Activated naive CD8-positive, alpha-beta T cell (primary cell): ENCODE results near the gene MRTFA.
A peak's percentile ranks its signal among the peaks of the same experiment; 100 is the strongest.
"Not testable (repeated sequence)": the region's sequence is repeated elsewhere in the genome, so short reads cannot be mapped to it uniquely, and the experiment has no call there.

Source experiments
- H3K27ac Mint-ChIP-seq: one replicate; pipeline ENCODE4 v1.8.0; 2021; ENCODE audit warnings: mixed read lengths
- H3K27me3 Mint-ChIP-seq: one replicate; pipeline ENCODE4 v1.8.0; 2021; ENCODE audit warnings: mixed read lengths
- H3K36me3 Mint-ChIP-seq: one replicate; pipeline ENCODE4 v1.8.0; 2021; ENCODE audit warnings: mixed read lengths
- H3K4me1 Mint-ChIP-seq: one replicate; pipeline ENCODE4 v1.8.0; 2021; ENCODE audit warnings: low read depth, mixed read lengths
- H3K4me3 Mint-ChIP-seq: one replicate; pipeline ENCODE4 v1.8.0; 2021; ENCODE audit warnings: mild to moderate bottlenecking, mixed read lengths
- H3K9me3 Mint-ChIP-seq: one replicate; pipeline ENCODE4 v1.8.0; 2021; ENCODE audit warnings: low read depth, mixed read lengths

Gene MRTFA

DNA sequence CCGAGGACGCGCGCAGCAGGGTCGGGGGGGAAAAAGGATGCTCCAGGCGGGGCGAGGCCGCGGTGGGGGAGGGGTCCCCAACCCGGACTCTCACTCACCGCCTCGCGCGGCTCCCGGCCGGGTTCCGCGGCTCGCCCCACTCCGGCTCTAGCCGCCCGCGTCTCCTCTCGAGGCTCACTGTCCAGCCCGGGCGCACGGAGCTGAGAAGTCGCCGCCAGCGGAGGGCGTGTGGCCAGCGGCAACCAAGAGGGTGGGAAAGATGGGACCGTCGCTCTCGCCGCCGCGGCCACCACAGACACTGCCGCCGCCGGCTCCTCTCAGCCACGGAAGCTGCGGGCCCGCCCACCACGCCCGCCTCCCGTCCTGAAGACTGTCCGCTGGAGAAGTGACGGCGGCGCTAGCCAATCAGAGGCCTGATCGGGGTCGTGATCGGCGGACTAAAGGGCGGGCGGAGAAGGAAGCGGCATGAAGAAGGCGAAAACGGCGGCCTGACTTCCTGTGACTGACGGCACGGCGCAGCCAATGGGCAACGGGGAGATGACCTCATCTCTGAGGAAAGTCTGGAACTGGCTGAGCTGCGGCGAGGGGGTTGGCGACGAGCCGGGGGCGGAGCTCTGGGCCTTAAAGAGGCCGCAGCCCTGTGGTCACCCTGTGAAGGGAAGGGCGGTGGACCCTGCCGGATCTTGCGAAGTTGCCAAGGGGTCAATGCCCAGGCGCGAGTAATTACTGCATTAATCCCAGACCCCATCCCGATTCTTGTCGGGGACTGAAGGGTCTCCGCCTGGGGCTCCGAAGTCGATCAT, at the start of gene MRTFA:
TSS of gene MRTFA (minus strand) at position 340 of the 803 bp plus-strand sequence.
- H3K9me3 Mint-ChIP-seq, result no peaks in the 10 kb centered on the region
- H3K27ac Mint-ChIP-seq, result peak within 1 kb of the TSS; percentile 94
- no peaks in the 10 kb centered on the region for H3K36me3 Mint-ChIP-seq
- H3K4me1 Mint-ChIP-seq, result peaks cover 41% of the 10 kb centered on the region
- no peaks in the 10 kb centered on the region for H3K27me3 Mint-ChIP-seq
- H3K4me3 Mint-ChIP-seq, result peak within 1 kb of the TSS; percentile 96

DNA sequence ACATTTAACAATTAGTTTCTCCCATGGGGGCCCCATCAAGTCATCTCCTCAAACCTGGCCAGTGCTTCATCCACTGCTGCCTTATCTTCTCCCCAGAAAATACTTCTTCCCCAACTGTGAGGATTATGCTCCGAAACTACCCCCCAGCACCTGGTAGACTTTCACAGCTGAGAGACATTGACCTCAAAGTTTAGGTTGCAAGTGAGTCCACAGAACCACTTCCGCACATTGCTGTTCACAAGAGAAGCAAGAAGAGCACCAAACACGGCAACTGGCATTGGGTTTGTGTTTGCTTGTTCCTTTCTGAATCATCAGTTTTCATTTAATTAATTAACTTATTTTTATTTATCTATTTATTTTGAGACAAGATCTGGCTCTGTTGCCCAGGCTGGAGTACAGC, 48.9 kb upstream of the MRTFA start:
- peaks cover 3% of the 10 kb centered on the region for H3K27me3 Mint-ChIP-seq
- peak overlapping the region; percentile 83 for H3K4me3 Mint-ChIP-seq
- H3K4me1 Mint-ChIP-seq, result peaks cover 32% of the 10 kb centered on the region
- peak overlapping the region; percentile 29 for H3K27ac Mint-ChIP-seq
- no peaks in the 10 kb centered on the region for H3K9me3 Mint-ChIP-seq
- no peaks in the 10 kb centered on the region for H3K36me3 Mint-ChIP-seq

DNA sequence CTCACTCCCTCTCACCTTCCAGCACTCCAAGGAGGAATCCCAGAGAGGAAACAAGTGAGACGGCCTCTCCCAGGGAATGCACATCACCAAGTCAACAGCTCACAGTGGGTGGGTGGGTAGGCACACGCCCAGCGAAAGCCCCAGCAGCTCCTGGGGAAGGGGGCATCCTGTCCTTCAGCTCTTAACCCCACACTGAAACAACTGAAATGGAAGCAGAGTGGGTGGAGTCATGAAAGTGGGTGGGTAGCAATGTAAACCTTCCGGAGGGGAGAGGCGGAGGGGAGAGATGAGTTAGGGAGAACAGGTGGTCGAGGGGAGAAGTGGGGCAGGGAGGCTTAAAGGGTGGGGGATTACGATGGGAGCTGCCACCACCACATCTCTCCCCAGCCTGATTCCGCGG, 48.2 kb upstream of the MRTFA start:
- Mint-ChIP-seq H3K27ac (no peak overlapping the region), H3K27me3 (peaks cover 7% of the 10 kb centered on the region), H3K9me3 (no peaks in the 10 kb centered on the region), H3K4me3 (peak overlapping the region; percentile 83), H3K36me3 (no peaks in the 10 kb centered on the region), H3K4me1 (peaks cover 32% of the 10 kb centered on the region)

DNA sequence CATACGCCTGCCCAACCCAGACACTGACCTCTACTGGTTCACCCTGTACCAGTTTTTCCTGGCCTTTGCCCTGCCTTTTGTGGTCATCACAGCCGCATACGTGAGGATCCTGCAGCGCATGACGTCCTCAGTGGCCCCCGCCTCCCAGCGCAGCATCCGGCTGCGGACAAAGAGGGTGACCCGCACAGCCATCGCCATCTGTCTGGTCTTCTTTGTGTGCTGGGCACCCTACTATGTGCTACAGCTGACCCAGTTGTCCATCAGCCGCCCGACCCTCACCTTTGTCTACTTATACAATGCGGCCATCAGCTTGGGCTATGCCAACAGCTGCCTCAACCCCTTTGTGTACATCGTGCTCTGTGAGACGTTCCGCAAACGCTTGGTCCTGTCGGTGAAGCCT, 44.9 kb upstream of the MRTFA start:
- H3K27ac Mint-ChIP-seq, result no peak overlapping the region
- no peak overlapping the region for H3K4me3 Mint-ChIP-seq
- peaks cover 10% of the 10 kb centered on the region for H3K27me3 Mint-ChIP-seq
- H3K9me3 Mint-ChIP-seq, result no peaks in the 10 kb centered on the region
- peaks cover 28% of the 10 kb centered on the region for H3K4me1 Mint-ChIP-seq
- H3K36me3 Mint-ChIP-seq, result no peaks in the 10 kb centered on the region

DNA sequence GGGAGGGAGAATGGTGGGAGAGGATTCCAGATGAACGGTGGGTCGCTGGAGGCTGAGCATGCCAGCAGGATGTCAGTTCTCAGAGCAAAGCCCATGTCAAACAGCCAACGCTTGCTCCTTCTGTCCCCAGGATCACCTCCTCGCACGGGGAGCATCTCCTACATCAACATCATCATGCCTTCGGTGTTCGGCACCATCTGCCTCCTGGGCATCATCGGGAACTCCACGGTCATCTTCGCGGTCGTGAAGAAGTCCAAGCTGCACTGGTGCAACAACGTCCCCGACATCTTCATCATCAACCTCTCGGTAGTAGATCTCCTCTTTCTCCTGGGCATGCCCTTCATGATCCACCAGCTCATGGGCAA, 44.3 kb upstream of the MRTFA start:
- peaks cover 10% of the 10 kb centered on the region for H3K27me3 Mint-ChIP-seq
- H3K4me3 Mint-ChIP-seq, result no peak overlapping the region
- no peak overlapping the region for H3K27ac Mint-ChIP-seq
- H3K9me3 Mint-ChIP-seq, result no peaks in the 10 kb centered on the region
- H3K36me3 Mint-ChIP-seq, result no peaks in the 10 kb centered on the region
- H3K4me1 Mint-ChIP-seq, result peaks cover 26% of the 10 kb centered on the region

DNA sequence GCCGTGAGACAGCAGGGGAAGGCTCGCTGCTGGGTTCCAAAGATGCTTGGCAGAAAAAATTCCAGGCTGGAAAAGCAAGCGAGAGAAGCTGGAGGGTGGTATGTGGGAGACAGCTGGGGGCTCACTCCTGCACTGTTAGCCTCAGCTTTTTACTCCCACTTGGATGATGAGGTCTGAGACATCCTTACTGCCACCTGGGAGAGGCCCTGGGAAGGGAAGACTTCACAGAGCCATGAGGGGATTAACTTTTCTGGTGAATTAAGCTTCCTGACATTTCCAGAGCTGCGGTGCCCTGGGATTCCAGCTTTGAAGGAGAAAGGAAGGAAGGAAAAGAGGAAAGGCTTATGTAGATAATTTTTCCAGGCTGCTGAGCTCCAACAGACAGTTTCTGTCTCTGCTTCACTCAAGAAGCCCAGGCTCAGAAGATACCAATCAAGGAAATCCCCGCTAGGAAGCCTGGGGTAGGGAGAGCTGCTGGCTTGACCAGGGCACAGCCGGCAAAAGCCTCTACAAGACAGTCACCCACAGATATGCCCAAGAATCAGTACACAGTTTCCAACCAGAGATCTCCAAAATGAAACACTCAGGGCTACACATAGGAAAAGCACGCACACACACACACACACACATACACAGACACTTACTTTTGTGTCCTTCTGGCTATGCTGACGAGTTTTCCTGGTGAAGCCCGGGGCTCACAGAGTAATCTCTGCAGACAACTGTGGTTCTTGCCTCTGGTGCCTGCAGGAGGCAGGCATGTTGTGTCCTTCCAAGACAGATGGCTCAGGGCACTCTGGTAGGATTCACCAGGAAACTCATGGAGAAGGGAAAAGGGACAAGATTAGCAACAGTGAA, 43.7 kb upstream of the MRTFA start:
- Mint-ChIP-seq H3K4me1 (peaks cover 23% of the 10 kb centered on the region), H3K36me3 (no peaks in the 10 kb centered on the region), H3K4me3 (no peak overlapping the region), H3K27ac (peak overlapping the region; percentile 29), H3K27me3 (peaks cover 10% of the 10 kb centered on the region), H3K9me3 (no peaks in the 10 kb centered on the region)

GRCh38 chr22:40679249-40679963, 42.9 kb upstream of the MRTFA start, which contains the start of gene MCHR1:
TSS of gene MCHR1 (plus strand) at chr22:40679484. CDS start at chr22:40679653, 169 bp downstream.
- Mint-ChIP-seq H3K4me1 (peaks cover 19% of the 10 kb centered on the region), H3K4me3 (no peak within 1 kb of the TSS), H3K9me3 (no peaks in the 10 kb centered on the region), H3K27ac (peak within 1 kb of the TSS; percentile 29), H3K36me3 (no peaks in the 10 kb centered on the region), H3K27me3 (peaks cover 10% of the 10 kb centered on the region)

DNA sequence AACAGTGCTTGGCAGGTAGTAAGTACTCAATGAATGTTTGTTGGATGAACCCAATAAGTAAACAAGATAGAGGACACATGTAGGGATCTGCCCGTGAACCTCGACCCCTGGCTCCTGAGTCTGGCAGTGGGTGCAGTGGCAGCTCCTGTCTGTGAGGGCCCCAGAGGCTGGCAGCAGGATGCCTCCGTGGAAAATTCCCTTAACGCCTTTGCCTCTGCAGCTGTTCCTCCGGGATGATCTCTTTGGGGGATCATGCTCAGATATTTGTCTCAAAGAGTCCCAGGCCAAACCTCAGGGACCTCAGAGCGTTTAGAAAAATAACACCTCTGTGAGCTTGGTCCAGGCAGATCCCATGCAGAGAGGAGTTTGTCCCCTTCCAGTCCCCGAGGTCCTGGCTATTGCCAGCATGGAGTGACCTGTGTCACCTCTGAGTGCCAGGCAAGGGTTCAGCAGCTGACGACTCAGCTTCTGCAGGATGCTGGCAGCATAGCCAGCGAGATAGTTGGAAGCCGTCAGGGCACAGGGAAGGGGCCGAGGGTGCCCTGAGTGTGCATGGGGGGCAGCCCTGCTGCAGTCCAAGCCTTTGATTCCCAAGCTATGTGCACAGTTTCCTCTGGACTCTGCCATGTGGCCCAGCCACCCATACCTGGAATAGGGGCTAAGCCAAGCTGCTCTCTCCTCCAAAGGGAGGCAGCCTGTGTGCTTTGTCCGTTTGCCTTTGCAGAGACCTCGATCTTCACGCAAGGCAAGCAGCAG, 42.2 kb upstream of the MRTFA start:
- Mint-ChIP-seq H3K27me3 (peaks cover 10% of the 10 kb centered on the region), H3K27ac (no peak overlapping the region), H3K4me1 (peaks cover 16% of the 10 kb centered on the region), H3K9me3 (no peaks in the 10 kb centered on the region), H3K36me3 (no peaks in the 10 kb centered on the region), H3K4me3 (no peak overlapping the region)

GRCh38 chr22:40676644-40677043, 40.1 kb upstream of the MRTFA start:
- Mint-ChIP-seq H3K4me3 (no peak overlapping the region), H3K27me3 (peaks cover 10% of the 10 kb centered on the region), H3K4me1 (peaks cover under 1% of the 10 kb centered on the region), H3K27ac (no peak overlapping the region), H3K9me3 (no peaks in the 10 kb centered on the region), H3K36me3 (no peaks in the 10 kb centered on the region)

DNA sequence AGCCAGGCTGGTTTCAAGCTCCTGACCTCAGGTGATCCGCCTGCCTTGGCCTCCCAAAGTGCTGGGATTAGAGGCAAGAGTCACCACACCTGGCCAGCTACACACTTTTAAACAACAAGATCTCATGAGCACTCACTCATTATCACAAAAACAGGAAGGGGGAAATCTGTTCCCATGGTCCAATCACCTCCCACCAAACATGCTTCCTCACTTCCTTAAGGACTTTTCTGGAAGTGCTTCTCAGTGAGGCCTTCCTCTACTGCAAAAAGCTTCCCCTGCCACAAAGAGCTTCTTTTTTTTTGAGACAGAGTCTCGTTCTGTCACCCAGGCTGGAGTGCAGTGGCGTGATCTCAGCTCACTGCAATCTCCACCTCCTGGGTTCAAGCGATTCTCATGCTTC, 39.6 kb upstream of the MRTFA start:
- peaks cover 10% of the 10 kb centered on the region for H3K27me3 Mint-ChIP-seq

GRCh38 chr22:40674274-40674673, 37.8 kb upstream of the MRTFA start:
- H3K4me3 Mint-ChIP-seq, result no peak overlapping the region
- H3K4me1 Mint-ChIP-seq, result peaks cover 2% of the 10 kb centered on the region

More for the DNA sequence above, 39.6 kb upstream of the MRTFA start:
- not testable (repeated sequence) for H3K36me3 Mint-ChIP-seq, H3K4me1 Mint-ChIP-seq, H3K9me3 Mint-ChIP-seq, H3K4me3 Mint-ChIP-seq, H3K27ac Mint-ChIP-seq

DNA sequence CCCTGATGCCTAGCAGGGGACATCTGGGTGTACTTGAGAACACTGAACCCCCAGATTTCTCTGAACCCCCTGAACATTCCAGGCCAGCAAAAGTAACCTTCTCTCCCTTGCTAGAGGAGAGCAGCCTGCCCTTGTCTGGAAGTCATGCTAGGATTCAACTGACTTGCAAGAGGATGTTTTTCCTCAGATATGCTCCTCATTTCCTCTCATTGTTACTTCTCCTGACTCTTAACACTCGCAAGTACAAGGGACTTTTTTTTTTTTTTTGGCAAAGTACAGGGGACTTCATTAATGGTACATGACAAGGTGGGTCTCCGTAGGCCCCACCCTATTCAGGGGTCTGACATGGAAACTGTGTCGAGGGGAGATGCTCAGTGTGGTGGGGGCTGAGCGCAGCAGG, 36.5 kb upstream of the MRTFA start:
- no peaks in the 10 kb centered on the region for H3K9me3 Mint-ChIP-seq
- no peaks in the 10 kb centered on the region for H3K27me3 Mint-ChIP-seq
- no peak overlapping the region for H3K4me3 Mint-ChIP-seq
- H3K4me1 Mint-ChIP-seq, result peaks cover 10% of the 10 kb centered on the region
- H3K27ac Mint-ChIP-seq, result no peak overlapping the region
- peaks cover 2% of the 10 kb centered on the region for H3K36me3 Mint-ChIP-seq

More at GRCh38 chr22:40674274-40674673, 37.8 kb upstream of the MRTFA start:
- no peaks in the 10 kb centered on the region for H3K9me3 Mint-ChIP-seq
- no peak overlapping the region for H3K27ac Mint-ChIP-seq
- no peaks in the 10 kb centered on the region for H3K36me3 Mint-ChIP-seq
- peaks cover 1% of the 10 kb centered on the region for H3K27me3 Mint-ChIP-seq

DNA sequence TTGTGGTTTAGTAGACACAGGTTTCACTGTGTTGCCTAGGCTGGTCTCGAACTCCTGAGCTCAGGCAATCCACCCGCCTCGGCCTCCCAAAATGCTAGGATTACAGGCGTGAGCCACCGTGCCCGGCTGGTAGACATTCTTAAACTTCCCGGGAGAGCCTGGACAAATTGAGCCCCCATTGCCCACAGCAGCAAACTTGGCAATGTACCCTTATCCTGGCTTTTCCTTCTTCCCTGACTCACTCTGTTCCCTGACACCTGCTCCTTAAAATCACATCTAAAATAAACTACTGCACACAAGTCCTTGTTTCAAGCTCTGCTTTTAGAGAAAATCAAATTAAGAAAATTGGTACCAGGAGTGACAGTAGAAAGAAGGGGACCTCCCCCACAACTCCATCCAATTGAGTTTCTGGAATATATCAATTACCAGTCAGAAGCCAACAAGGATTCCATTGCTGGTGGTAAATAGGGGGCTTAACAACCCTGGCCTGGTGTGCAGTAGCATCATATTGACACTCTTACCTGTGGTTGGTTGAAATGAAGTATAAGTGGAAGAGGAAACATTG, 35.4 kb upstream of the MRTFA start:
- Mint-ChIP-seq H3K36me3 (peaks cover 2% of the 10 kb centered on the region), H3K4me3 (no peak overlapping the region), H3K27ac (no peak overlapping the region), H3K4me1 (peaks cover 11% of the 10 kb centered on the region), H3K9me3 (no peaks in the 10 kb centered on the region), H3K27me3 (no peaks in the 10 kb centered on the region)

DNA sequence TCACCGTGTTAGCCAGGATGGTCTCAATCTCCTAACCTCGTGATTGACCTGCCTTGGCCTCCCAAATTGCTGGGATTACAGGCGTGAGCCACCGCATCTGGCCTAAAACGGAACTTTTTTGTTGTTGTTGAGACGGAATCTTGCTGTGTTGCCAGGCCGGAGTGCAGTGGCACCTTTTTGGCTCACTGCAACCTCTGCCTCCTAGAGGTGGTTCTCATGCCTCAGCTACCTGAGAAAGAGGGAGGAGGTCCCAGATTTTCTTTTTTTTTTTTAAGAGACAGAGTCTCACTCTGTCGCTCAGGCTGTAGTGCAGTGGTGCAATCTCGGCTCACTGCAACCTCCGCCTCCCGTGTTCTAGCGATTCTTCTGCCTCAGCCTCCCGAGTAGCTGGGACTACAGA, 34.9 kb upstream of the MRTFA start:
- peaks cover 11% of the 10 kb centered on the region for H3K4me1 Mint-ChIP-seq
- no peak overlapping the region for H3K27ac Mint-ChIP-seq
- H3K4me3 Mint-ChIP-seq, result no peak overlapping the region
- no peaks in the 10 kb centered on the region for H3K27me3 Mint-ChIP-seq
- peaks cover 2% of the 10 kb centered on the region for H3K36me3 Mint-ChIP-seq
- no peaks in the 10 kb centered on the region for H3K9me3 Mint-ChIP-seq
